GM10266 (cell line): Measurements from ENCODE around the gene BCAN.

Experiments
- DNase-seq: peaks from one replicate; pipeline ENCODE4 v3.0.0; 2012; ENCODE audit errors: extremely low spot score
- CTCF ChIP-seq: IDR thresholded peaks from 2 replicates; pipeline ENCODE4 v1.5.1; 2012; ENCODE audit warnings: mild to moderate bottlenecking, low read depth; ENCODE audit not compliant: control insufficient read depth, insufficient read depth; ENCODE audit errors: missing control alignments

BCAN gene

GRCh38 chr1:156641761-156642264 lies at the start of gene BCAN:
BCAN (plus strand) TSS chr1:156642117; CDS start chr1:156646055, 3,938 bp downstream.
- no peak for TF ChIP-seq CTCF
- peak; percentile 74 for DNase-seq

- DNase-seq = no peak
- TF ChIP-seq CTCF = no peak
Observed at GRCh38 chr1:156592158-156592909, 49.6 kb upstream of the BCAN start.

GRCh38 chr1:156592910-156593660 lies 48.8 kb upstream of the BCAN start:
- no peak for TF ChIP-seq CTCF
- no peak for DNase-seq

GRCh38 chr1:156593661-156593989 lies 48.3 kb upstream of the BCAN start:
- DNase-seq = no peak
- TF ChIP-seq CTCF = no peak

GRCh38 chr1:156594190-156594589 lies 47.7 kb upstream of the BCAN start:
- no peak for DNase-seq
- TF ChIP-seq CTCF = no peak

- DNase-seq = no peak
- no peak for TF ChIP-seq CTCF
Observed at GRCh38 chr1:156595016-156595415, 46.9 kb upstream of the BCAN start.

- no peak for TF ChIP-seq CTCF
- DNase-seq = no peak
Observed at GRCh38 chr1:156596426-156596825, 45.5 kb upstream of the BCAN start.
